ENCODE measurements around the gene LRP5. TPM values are rescaled to one million over a fixed set of nuclear protein-coding genes. Genes with fewer than 3 reads are reported as not detected.

Gene LRP5
- polyA plus RNA-seq, 3 donors = 0.23 to 0.29 TPM; not detected in 1

GRCh38 chr11:68357568-68357967 is 45.2 kb downstream of the LRP5 start:
- Mint-ChIP-seq H3K36me3 (no peaks in the 10 kb centered on the region), H3K4me3 (no peak overlapping the region), H3K9me3 (peaks cover 0 to 9% (median 0%) of the 10 kb centered on the region in 7 donors), H3K27ac (no peak overlapping the region), H3K4me1 (no peaks in the 10 kb centered on the region), H3K27me3 (ENCODE audit: low read depth in 3 of 3) (no peaks in the 10 kb centered on the region)
- 98% methylated on average over 14 of the region's 14 CpGs for WGBS (ENCODE audit: insufficient coverage)
- Histone ChIP-seq H3K27me3 (ENCODE audit: control insufficient read depth in 2 of 2, insufficient read depth in 2 of 2, low read length in 2 of 2) (no peaks in the 10 kb centered on the region), H3K4me1 (ENCODE audit: control insufficient read depth in 1 of 2, insufficient read depth in 2 of 2, low read length in 2 of 2) (no peaks in the 10 kb centered on the region), H3K27ac (ENCODE audit: low read depth in 1 of 2, low read length in 2 of 2) (no peak overlapping the region), H3K36me3 (replicated peaks in 1 of 2; ENCODE audit: control insufficient read depth in 1 of 2, insufficient read depth in 2 of 2, low read length in 2 of 2) (no peaks in the 10 kb centered on the region), H3K4me3 (replicated peaks in 1 of 3; ENCODE audit: low read depth in 2 of 3, low read length in 3 of 3) (no peak overlapping the region), H3K4me2 (replicated peaks; ENCODE audit: extremely low read depth, low read length, poor library complexity, severe bottlenecking) (no peak overlapping the region), H3K9ac (ENCODE audit: insufficient read depth, low read length, poor library complexity, severe bottlenecking) (no peak overlapping the region), H3K79me2 (ENCODE audit: insufficient read depth, low read length) (no peaks in the 10 kb centered on the region), H2AFZ (ENCODE audit: insufficient read depth, low read depth, low read length, poor library complexity, severe bottlenecking) (no peak overlapping the region), H3K9me3 (replicated peaks in 1 of 2; ENCODE audit: control insufficient read depth in 1 of 2, insufficient read depth in 1 of 2, low read length in 2 of 2) (peaks cover 0 to 6% of the 10 kb centered on the region in 2 donors), H4K20me1 (ENCODE audit: insufficient read depth, low read length) (no peaks in the 10 kb centered on the region)
- no peak for DNase-seq
- intact Hi-C loops (cut with micrococcal nuclease) = no loop called here
- TF ChIP-seq, protein P1, sequence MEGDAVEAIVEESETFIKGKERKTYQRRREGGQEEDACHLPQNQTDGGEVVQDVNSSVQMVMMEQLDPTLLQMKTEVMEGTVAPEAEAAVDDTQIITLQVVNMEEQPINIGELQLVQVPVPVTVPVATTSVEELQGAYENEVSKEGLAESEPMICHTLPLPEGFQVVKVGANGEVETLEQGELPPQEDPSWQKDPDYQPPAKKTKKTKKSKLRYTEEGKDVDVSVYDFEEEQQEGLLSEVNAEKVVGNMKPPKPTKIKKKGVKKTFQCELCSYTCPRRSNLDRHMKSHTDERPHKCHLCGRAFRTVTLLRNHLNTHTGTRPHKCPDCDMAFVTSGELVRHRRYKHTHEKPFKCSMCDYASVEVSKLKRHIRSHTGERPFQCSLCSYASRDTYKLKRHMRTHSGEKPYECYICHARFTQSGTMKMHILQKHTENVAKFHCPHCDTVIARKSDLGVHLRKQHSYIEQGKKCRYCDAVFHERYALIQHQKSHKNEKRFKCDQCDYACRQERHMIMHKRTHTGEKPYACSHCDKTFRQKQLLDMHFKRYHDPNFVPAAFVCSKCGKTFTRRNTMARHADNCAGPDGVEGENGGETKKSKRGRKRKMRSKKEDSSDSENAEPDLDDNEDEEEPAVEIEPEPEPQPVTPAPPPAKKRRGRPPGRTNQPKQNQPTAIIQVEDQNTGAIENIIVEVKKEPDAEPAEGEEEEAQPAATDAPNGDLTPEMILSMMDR (IDR thresholded peaks at IDR 0.05) = no peak

GRCh38 chr11:68358416-68358815 is 46.0 kb downstream of the LRP5 start:
- no peak overlapping the region for H3K27ac ChIP-seq (ENCODE audit: low read depth in 1 of 2, low read length in 2 of 2)

More at GRCh38 chr11:68358416-68358815, 46.0 kb downstream of the LRP5 start:
- Mint-ChIP-seq H3K4me1 (no peaks in the 10 kb centered on the region), H3K9me3 (peaks cover 0 to 9% (median 0%) of the 10 kb centered on the region in 7 donors), H3K27ac (no peak overlapping the region), H3K36me3 (no peaks in the 10 kb centered on the region), H3K27me3 (ENCODE audit: low read depth in 3 of 3) (no peaks in the 10 kb centered on the region), H3K4me3 (no peak overlapping the region)
- DNase-seq = no peak
- no peak overlapping the region for H3K9ac ChIP-seq (ENCODE audit: insufficient read depth, low read length, poor library complexity, severe bottlenecking)
- intact Hi-C loops (cut with micrococcal nuclease) = no loop called here
- TF ChIP-seq, protein P1 (IDR thresholded peaks at IDR 0.05) = no peak
- WGBS (ENCODE audit: insufficient coverage) = no CpG with 5 or more reads among the region's 6 CpGs
- H3K79me2 ChIP-seq (ENCODE audit: insufficient read depth, low read length) = no peaks in the 10 kb centered on the region
- H3K4me2 ChIP-seq (replicated peaks; ENCODE audit: extremely low read depth, low read length, poor library complexity, severe bottlenecking) = no peak overlapping the region
- peaks cover 0 to 6% of the 10 kb centered on the region in 2 donors for H3K9me3 ChIP-seq (replicated peaks in 1 of 2; ENCODE audit: control insufficient read depth in 1 of 2, insufficient read depth in 1 of 2, low read length in 2 of 2)
- H3K36me3 ChIP-seq (replicated peaks in 1 of 2; ENCODE audit: control insufficient read depth in 1 of 2, insufficient read depth in 2 of 2, low read length in 2 of 2) = no peaks in the 10 kb centered on the region
- H3K4me1 ChIP-seq (ENCODE audit: control insufficient read depth in 1 of 2, insufficient read depth in 2 of 2, low read length in 2 of 2) = no peaks in the 10 kb centered on the region
- no peak overlapping the region for H3K4me3 ChIP-seq (replicated peaks in 1 of 3; ENCODE audit: low read depth in 2 of 3, low read length in 3 of 3)
- no peaks in the 10 kb centered on the region for H3K27me3 ChIP-seq (ENCODE audit: control insufficient read depth in 2 of 2, insufficient read depth in 2 of 2, low read length in 2 of 2)
- H4K20me1 ChIP-seq (ENCODE audit: insufficient read depth, low read length) = no peaks in the 10 kb centered on the region
- H2AFZ ChIP-seq (ENCODE audit: insufficient read depth, low read depth, low read length, poor library complexity, severe bottlenecking) = no peak overlapping the region

Data from CD14-positive monocyte (primary cell).